Pulmonary artery endothelial cell (primary cell): ENCODE measurements around the gene CASZ1. TPM values are rescaled to one million over a fixed set of nuclear protein-coding genes. Genes with fewer than 3 reads are reported as not detected.

Experiments
- DNase-seq: peaks from one replicate; pipeline ENCODE4 v3.0.0-alpha.2; 2011; ENCODE audit warnings: low read depth, low spot score
- total RNA-seq: library from RNA; depleted of rRNA; stranded (reverse); fragments of >200 nt; gene quantifications from 2 replicates; pipeline ENCODE4 v1.2.3, GENCODE V29; 2014

The CASZ1 gene
- total RNA-seq, 1 donor from 2014 or later, result 0.99 TPM

GRCh38 chr1:10671622-10672342 lies 124.7 kb downstream of the CASZ1 start:
- no peak for DNase-seq

- no peak for DNase-seq
These were observed 125.4 kb downstream of the CASZ1 start for GRCh38 chr1:10671090-10671489.

- DNase-seq, result no peak
These were observed 126.3 kb downstream of the CASZ1 start for GRCh38 chr1:10670190-10670589.

- DNase-seq, result no peak
These were observed 126.9 kb downstream of the CASZ1 start for GRCh38 chr1:10669570-10669969.

GRCh38 chr1:10667861-10668761 lies 128.3 kb downstream of the CASZ1 start:
- no peak for DNase-seq

DNA sequence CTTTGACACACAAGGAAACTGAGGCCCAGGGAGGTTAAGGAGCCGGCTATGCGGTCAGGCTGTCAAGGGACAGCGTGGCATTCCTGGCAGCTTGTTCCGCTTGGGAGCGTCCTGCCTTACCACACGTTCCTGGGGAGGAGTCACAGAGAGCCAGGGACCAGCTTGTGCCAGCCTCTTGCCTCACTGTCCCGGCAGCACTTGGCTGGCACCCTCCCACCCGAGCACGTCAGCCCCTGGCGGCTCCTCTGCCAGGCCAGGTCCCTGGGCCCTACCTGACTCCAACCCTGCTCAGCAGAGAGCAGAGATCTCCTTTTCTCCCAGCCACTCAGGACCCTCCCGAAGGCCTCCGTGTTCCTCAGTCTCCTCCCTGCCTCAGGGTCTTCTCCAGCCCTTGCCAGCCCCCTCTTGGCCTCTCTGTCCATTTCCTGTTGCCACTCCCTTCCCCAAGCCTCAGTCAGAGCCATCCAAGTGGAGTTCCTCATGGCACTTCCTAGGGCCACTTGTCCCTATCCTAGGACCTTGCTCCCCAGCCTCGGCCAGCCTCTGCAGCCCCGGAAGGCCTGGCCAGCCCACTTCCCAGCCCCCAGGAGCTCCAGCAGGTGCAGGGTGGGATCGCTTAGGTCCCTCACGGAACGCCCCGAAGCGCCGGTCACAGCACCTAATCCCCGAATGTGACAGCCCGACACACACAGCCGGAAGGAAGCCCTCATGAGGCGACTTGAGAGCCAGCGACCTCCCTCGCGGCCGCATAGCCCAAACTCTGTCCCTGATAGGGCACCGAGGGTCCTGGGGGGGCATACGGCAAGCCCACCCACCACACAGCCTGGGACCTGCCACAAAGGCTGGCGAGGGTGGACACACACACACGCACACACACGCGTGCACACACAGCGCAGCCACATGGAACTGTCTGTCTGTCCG lies 130.3 kb downstream of the CASZ1 start:
- DNase-seq, result no peak

DNA sequence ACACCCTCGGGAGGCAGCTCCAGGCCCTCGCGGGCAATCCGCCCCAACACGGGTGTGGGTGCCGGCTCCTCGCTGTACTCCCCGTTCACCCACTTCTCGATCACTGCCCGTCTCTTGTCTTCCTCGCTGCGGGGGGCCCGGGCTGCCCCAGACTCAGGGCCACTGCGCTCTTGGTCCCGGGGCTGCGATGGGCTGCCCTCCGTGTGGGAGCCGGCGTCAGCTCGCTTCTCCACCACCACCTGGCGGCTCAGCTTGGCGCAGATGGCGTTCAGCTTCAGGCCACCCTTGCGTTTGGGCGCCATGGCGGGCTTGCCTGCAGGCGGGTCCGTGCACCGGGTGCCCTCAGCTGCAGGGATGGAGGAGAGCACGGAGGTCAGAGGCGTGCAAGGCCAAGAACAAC lies 131.2 kb downstream of the CASZ1 start:
- no peak for DNase-seq

GRCh38 chr1:10664251-10664650 lies 132.2 kb downstream of the CASZ1 start:
- DNase-seq, result no peak

DNA sequence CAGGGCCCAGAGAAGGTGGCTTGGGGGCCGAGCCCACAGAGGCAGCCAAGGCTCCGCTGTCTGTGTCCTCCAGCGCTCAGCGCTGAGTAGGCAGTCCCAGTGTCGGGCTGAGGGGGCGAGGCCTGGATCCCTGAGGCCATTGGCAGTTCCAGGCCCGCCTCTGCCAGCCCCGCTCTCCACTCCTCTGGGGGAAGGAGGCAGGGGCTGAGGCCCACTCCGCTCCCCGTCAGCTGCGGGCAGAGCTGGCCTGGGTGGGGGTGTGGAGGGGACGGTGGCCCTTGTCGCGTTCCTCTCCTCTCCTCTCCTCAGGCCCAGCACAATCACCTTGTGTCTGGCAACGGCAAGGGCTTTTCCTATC lies 132.8 kb downstream of the CASZ1 start:
- DNase-seq, result no peak

- DNase-seq, result no peak
These were observed 133.4 kb downstream of the CASZ1 start for GRCh38 chr1:10662824-10663677.

DNA sequence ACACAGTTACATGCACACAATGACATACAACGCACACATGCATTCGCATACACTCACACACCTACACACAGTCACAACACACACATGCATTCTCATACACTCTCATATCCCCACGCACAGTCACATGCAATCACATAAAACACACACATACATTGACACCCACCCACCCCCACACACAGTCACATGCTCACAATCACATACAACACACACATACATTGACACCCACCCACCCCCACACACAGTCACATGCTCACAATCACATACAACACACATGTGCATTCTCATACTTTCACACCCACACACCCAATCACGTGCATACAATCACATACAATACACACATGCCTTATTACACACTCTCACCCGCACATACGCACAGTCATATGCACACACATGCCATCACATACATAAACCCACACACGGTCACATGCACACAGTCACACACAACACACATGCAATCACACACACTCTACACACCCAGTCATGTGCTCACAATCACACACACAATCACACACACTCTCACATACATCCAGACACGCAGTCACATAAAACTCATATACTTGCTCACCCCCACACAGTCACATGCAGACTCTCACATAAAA lies 134.3 kb downstream of the CASZ1 start:
- no peak for DNase-seq

GRCh38 chr1:10661453-10661852 lies 135.0 kb downstream of the CASZ1 start:
- no peak for DNase-seq

- DNase-seq, result no peak
These were observed 136.6 kb downstream of the CASZ1 start for GRCh38 chr1:10659646-10660540.

DNA sequence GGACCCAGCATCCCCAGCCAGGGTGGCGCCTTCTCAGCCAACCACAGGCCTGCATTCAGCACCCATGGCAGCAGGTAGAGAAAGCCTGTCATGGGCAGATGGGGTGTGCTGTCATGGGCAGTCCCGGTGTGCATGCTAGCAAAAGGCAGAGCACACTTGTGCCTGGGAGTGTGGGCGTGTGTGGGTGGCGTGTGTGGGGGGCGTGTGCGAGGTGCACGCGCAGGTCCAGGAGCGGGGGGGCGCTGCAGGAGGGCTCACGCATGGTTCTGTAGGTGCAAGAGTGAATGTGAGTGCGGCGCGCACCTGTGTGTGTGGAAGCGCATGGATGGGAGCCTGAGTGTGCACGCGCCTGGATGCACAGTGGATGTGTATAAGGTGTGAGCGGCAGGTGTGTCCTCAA lies 137.2 kb downstream of the CASZ1 start:
- no peak for DNase-seq

- no peak for DNase-seq
These were observed 137.9 kb downstream of the CASZ1 start for GRCh38 chr1:10658396-10659066.

GRCh38 chr1:10657088-10657847 lies 139.2 kb downstream of the CASZ1 start:
- DNase-seq, result no peak

- no peak for DNase-seq
These were observed 140.0 kb downstream of the CASZ1 start for GRCh38 chr1:10656431-10656830.

DNA sequence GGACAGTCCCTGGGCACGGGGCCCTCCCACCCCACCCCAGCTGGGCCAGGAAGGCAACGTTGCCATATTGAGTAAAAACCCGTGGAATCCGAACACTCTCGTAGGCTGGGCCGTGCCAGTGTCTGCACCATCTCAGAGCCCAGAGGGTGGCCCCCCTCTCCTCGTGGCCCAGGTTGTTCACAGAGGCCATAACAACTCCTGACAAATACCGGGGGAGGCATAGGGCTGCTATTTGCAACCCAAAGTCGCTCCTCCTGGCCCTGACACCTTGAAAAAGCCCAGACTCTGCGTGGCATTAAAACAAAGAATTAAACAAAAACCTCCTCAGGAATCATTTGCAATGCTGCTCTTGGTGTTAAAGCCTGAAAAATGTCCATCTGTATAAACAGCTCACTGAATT lies 141.4 kb downstream of the CASZ1 start:
- DNase-seq, result no peak
